ENCODE results near the gene SURF1.

DNA sequence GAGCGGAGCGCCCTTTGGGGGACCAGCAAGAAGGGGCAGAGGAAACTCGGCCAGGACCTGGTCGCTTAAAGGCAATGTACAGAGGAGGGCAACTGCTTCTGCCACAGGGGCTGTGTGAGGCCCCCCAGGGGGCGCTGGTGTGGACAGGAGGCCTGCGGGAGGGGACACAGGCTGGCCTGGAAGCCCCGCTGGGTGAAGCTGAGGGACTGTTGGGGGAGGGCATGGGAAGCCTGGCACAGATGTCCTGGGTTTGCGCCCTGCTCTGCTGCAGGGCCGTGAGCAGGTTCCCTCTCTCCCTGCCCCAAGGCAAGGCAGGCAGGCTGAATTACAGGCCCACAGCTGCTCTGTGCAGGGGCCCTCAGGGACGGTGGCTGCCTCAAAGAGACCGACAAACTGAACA is 13.7 kb downstream of the SURF1 start:
- TF ChIP-seq, protein P1, sequence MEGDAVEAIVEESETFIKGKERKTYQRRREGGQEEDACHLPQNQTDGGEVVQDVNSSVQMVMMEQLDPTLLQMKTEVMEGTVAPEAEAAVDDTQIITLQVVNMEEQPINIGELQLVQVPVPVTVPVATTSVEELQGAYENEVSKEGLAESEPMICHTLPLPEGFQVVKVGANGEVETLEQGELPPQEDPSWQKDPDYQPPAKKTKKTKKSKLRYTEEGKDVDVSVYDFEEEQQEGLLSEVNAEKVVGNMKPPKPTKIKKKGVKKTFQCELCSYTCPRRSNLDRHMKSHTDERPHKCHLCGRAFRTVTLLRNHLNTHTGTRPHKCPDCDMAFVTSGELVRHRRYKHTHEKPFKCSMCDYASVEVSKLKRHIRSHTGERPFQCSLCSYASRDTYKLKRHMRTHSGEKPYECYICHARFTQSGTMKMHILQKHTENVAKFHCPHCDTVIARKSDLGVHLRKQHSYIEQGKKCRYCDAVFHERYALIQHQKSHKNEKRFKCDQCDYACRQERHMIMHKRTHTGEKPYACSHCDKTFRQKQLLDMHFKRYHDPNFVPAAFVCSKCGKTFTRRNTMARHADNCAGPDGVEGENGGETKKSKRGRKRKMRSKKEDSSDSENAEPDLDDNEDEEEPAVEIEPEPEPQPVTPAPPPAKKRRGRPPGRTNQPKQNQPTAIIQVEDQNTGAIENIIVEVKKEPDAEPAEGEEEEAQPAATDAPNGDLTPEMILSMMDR (IDR thresholded peaks at IDR 0.05; ENCODE audit: low read depth, low read length): peak; percentile 22
- TF ChIP-seq POLR2A (IDR thresholded peaks at IDR 0.05; ENCODE audit: extremely low read depth, insufficient read length): no peak
- TF ChIP-seq, protein P2, sequence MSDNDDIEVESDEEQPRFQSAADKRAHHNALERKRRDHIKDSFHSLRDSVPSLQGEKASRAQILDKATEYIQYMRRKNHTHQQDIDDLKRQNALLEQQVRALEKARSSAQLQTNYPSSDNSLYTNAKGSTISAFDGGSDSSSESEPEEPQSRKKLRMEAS (IDR thresholded peaks at IDR 0.05; ENCODE audit: low read depth, low read length): no peak

Measured in NB4 (cell line).